GM12878 (cell line): ENCODE results near the gene RNMT. TPM values are rescaled to one million over a fixed set of nuclear protein-coding genes. Genes with fewer than 3 reads are reported as not detected.

Experiments used
- ATAC-seq: fragments of 200-7000 bp; cut with Tn5 transposase; 3 replicates; pipeline ENCODE4 v1.9.1; 2020; ENCODE audit warnings: mild to moderate bottlenecking, moderate library complexity
- BruUV-seq: library from RNA; stranded (reverse); fragments of 400-500 nt; replicated peaks from 2 replicates; lab custom pipeline; 2021; lab: Mats Ljungman, UMichigan
- CTCF ChIA-PET: fragments of 300-600 bp; sonication (Branson Sonifier 250); formaldehyde crosslinking; extraction: SDS; loops from one replicate; lab custom pipeline; 2021; ENCODE audit warnings: inconsistent platforms; lab: Yijun Ruan, JAX
- POLR2A ChIA-PET: fragments of 350-600 bp; formaldehyde crosslinking; extraction: SDS; loops from one replicate; lab custom pipeline; 2021; ENCODE audit warnings: inconsistent platforms; lab: Charles Lee
- RAD21 ChIA-PET: fragments of 300-600 bp; sonication (Branson Sonifier 250); formaldehyde crosslinking; loops from one replicate; lab custom pipeline; 2023; ENCODE audit warnings: antibody characterized with exemption; ENCODE audit not compliant: unreplicated experiment; lab: Charles Lee
- SMC1A ChIA-PET: fragments of 300-600 bp; sonication (Branson Sonifier 250); formaldehyde crosslinking; loops from one replicate; lab custom pipeline; 2023; ENCODE audit not compliant: unreplicated experiment, uncharacterized antibody; lab: Charles Lee
- DNase-seq: peaks from one replicate; pipeline ENCODE4 v3.0.0-alpha.2; 2011; ENCODE audit warnings: low read depth, low spot score
- FAIRE-seq: peaks from 3 replicates; lab custom pipeline; 2011; peaks lifted over from hg19 to GRCh38; lab: Jason Lieb, UNC
- H2AFZ ChIP-seq: 2 replicates; pipeline ENCODE4 v1.6.0; 2011; ENCODE audit warnings: low read depth, low read length, control low read depth; ENCODE audit not compliant: control insufficient read depth
- H3K27ac ChIP-seq: 2 replicates; pipeline ENCODE4 v1.5.1; 2011; ENCODE audit warnings: control low read depth; ENCODE audit not compliant: control insufficient read depth, insufficient read depth
- H3K27me3 ChIP-seq, 2 experiments: replicated peaks in 1 of 2; 2 replicates each; pipeline versions ENCODE4 v1.6.0 to v1.6.1; 2011; ENCODE audit warnings: low read length in 1 of 2; ENCODE audit not compliant: control insufficient read depth in 2 of 2, insufficient read depth in 2 of 2
- H3K36me3 ChIP-seq, 2 experiments: 2 replicates each; pipeline ENCODE4 v1.5.1; 2011; ENCODE audit warnings: low read length in 1 of 2; ENCODE audit not compliant: control insufficient read depth in 2 of 2, insufficient read depth in 2 of 2
- H3K4me1 ChIP-seq: 2 replicates; pipeline ENCODE4 v1.6.1; 2011; ENCODE audit warnings: mild to moderate bottlenecking, low read length, moderate library complexity, mixed read lengths; ENCODE audit not compliant: control insufficient read depth, insufficient read depth
- H3K4me2 ChIP-seq: 2 replicates; pipeline ENCODE4 v1.6.0; 2011; ENCODE audit warnings: control low read depth; ENCODE audit not compliant: control insufficient read depth, insufficient read depth
- H3K4me3 ChIP-seq: fragments of 200-600 bp; sonication (generic); 2 replicates; pipeline ENCODE4 v1.5.1; 2016
- H3K79me2 ChIP-seq: 2 replicates; pipeline ENCODE4 v1.6.0; 2011; ENCODE audit warnings: low read length; ENCODE audit not compliant: control insufficient read depth, insufficient read depth
- H3K9ac ChIP-seq: 2 replicates; pipeline ENCODE4 v1.8.0; 2011; ENCODE audit warnings: low read length, control low read depth, mixed read lengths; ENCODE audit not compliant: control insufficient read depth, insufficient read depth
- H3K9me3 ChIP-seq: replicated peaks from 3 replicates; pipeline ENCODE4 v1.5.1; 2011; ENCODE audit warnings: mild to moderate bottlenecking, low read length; ENCODE audit not compliant: control insufficient read depth, insufficient read depth
- H4K20me1 ChIP-seq: 2 replicates; pipeline ENCODE4 v1.6.0; 2011; ENCODE audit not compliant: control insufficient read depth, insufficient read depth
- BRCA1 ChIP-seq: IDR thresholded peaks from 2 replicates; pipeline ENCODE4 v1.6.1; 2011; ENCODE audit warnings: low read depth, low read length, improper control_type of control experiment
- CUX1 ChIP-seq: IDR thresholded peaks from 2 replicates; pipeline ENCODE4 v1.6.1; 2012; ENCODE audit warnings: improper control_type of control experiment, low read depth, low read length; ENCODE audit not compliant: insufficient replicate concordance
- MEF2A ChIP-seq: IDR thresholded peaks from 2 replicates; pipeline ENCODE4 v1.6.1; 2011; ENCODE audit warnings: low read depth, mild to moderate bottlenecking, low read length, moderate library complexity; ENCODE audit not compliant: insufficient read depth
- POU2F2 ChIP-seq: IDR thresholded peaks from 3 replicates; pipeline ENCODE4 v1.6.1; 2011; ENCODE audit warnings: low read depth, mild to moderate bottlenecking, low read length, borderline replicate concordance
- TCF7 ChIP-seq: IDR thresholded peaks from 2 replicates; pipeline ENCODE4 v1.6.1; 2014; ENCODE audit warnings: antibody characterized with exemption, borderline replicate concordance
- ZNF24 ChIP-seq: fragments of 450-650 bp; IDR thresholded peaks from 2 replicates; pipeline ENCODE4 v1.6.1; 2017; ENCODE audit warnings: antibody characterized with exemption, mild to moderate bottlenecking
- WGBS: methylation state at CpG from one replicate; pipeline ENCODE4 v1.1.6; 2016; ENCODE audit warnings: low lambda C conversion rate; ENCODE audit not compliant: insufficient replicate concordance, insufficient coverage; ENCODE audit errors: missing lambda C conversion rate; 5-methylcytosine and 5-hydroxymethylcytosine counted together
- in situ Hi-C: fragments of 300-500 bp; cut with MboI; formaldehyde crosslinking; loops from 9 replicates; pipeline ENCODE4 v1.14.3; 2018; ENCODE audit warnings: mixed read lengths
- intact Hi-C: fragments of 100-400 bp; cut with micrococcal nuclease; formaldehyde crosslinking; loops from one replicate; pipeline ENCODE4 v1.14.2; 2022; ENCODE audit not compliant: unreplicated experiment
- polyA plus RNA-seq, 11 experiments: library from polyadenylated mRNA; depleted of rRNA in 4 of 11; unstranded in 6 of 11; stranded (reverse) in 5 of 11; fragments of >200 nt; fragmentation: Nextera tagmentation in 4 of 11; fragmentation: Illumina TruSeq in 1 of 11; extraction: Ambion mirVana in 4 of 11; extraction: Trizol in 1 of 11; gene quantifications; 1 replicate in 1 of 11; 2 replicates in 10 of 11; pipeline versions ENCODE4 v1.2.1 to v1.2.3, GENCODE V29; 2011 to 2016; ENCODE audit warnings: inconsistent platforms in 2 of 11, missing spikeins in 2 of 11, low read depth in 1 of 11
- total RNA-seq, 4 experiments: library from RNA; depleted of rRNA in 3 of 4; stranded (reverse); fragments of >200 nt in 3 of 4; fragmentation: Illumina TruSeq in 1 of 4; extraction: Trizol in 1 of 4; gene quantifications; 2 replicates each; pipeline versions ENCODE4 v1.2.1 to v1.2.3, GENCODE V29; 2013 to 2021

RNMT gene
- total and polyA plus RNA-seq, 10 of the 15 experiments (the other 5 are each of a cell fraction or from before 2014, with no cell fraction given) = 18.1 to 63.2 (median 38.8) TPM

DNA sequence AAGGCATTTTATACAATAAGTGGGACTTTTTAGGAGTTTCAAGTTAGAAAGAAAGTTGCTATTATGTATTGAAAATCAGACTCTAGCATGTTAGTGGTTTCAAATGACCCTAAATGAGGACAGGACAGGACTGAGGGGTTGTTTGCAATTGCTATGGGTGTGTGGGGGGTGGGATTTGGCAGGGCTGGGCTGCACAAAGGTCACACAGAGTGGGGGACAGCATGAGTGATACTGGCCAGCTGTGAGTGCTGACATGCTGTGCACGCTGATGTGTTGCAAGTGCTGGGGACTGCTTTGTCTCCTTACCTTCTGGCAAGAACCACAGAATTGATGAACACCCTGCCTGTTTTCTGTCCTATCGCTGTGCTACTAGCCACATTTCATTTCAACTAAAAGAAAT is 29.8 kb downstream of the RNMT start:
- Histone ChIP-seq H3K4me1 (no peaks in the 10 kb centered on the region), H2AFZ (no peak overlapping the region), H3K4me3 (no peak overlapping the region), H3K27me3 (no peaks in the 10 kb centered on the region), H3K9ac (no peak overlapping the region), H3K4me2 (no peak overlapping the region), H3K27ac (no peak overlapping the region), H3K9me3 (no peaks in the 10 kb centered on the region), H3K36me3 (peaks cover 0 to 25% of the 10 kb centered on the region in 2 experiments; a peak in 1 of 4 replicates), H3K79me2 (no peaks in the 10 kb centered on the region), H4K20me1 (no peaks in the 10 kb centered on the region)
- TF ChIP-seq POU2F2 (no peak), CUX1 (no peak), MEF2A (no peak), BRCA1 (no peak), TCF7 (no peak), ZNF24 (no peak)
- DNase-seq (no peak), FAIRE-seq (no peak), ATAC-seq (no peak)
- ChIA-PET CTCF (no interaction called here), POLR2A (no interaction called here), SMC1A (no interaction called here), RAD21 (no interaction called here)
- in situ Hi-C loops (no loop called here), intact Hi-C loops (no loop called here)
- WGBS = 100% methylated on average over 2 of the region's 2 CpGs
- no TSS peak for BruUV-seq
